ENCODE measurements around the gene ARL14EP. TPM values are rescaled to one million over a fixed set of nuclear protein-coding genes. Genes with fewer than 3 reads are reported as not detected.

The ARL14EP gene
- total RNA-seq, 1 experiment from 2014 or later: 22.1 TPM

DNA sequence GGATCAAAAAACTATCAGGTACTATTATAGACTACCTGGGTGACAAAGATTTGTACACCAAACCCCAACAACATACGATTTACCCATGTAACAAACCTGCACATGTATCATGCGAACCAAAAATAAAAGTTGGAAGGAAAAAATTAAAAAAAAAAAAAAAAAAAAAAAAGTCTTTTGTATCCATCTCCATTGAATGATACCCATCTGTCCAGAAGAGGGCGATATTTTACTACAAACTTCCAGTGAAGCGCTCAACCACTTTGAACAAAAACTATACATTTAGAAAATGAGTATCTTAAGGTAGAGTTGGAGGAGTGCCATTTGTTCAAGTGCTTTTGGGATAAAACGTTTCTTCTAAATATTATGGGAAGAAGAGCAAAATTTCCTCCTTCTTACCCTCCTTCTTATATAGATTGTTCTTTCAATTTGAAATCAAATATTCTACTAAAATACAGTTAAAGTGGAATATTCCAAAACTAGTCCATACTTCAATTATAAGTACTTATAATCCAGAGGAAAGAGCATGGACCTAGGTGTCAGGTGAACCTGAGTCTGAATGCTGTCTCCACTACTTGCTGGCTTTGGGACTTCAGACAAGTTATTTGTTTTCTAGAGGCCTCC lies 23.3 kb downstream of the ARL14EP start:
- CTCF ChIA-PET: no interaction called here
- peak; percentile 12 for DNase-seq (ENCODE audit: low read depth, low spot score)
- no TSS peak for BruUV-seq (replicated peaks)
- TF ChIP-seq, protein P1, sequence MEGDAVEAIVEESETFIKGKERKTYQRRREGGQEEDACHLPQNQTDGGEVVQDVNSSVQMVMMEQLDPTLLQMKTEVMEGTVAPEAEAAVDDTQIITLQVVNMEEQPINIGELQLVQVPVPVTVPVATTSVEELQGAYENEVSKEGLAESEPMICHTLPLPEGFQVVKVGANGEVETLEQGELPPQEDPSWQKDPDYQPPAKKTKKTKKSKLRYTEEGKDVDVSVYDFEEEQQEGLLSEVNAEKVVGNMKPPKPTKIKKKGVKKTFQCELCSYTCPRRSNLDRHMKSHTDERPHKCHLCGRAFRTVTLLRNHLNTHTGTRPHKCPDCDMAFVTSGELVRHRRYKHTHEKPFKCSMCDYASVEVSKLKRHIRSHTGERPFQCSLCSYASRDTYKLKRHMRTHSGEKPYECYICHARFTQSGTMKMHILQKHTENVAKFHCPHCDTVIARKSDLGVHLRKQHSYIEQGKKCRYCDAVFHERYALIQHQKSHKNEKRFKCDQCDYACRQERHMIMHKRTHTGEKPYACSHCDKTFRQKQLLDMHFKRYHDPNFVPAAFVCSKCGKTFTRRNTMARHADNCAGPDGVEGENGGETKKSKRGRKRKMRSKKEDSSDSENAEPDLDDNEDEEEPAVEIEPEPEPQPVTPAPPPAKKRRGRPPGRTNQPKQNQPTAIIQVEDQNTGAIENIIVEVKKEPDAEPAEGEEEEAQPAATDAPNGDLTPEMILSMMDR (IDR thresholded peaks at IDR 0.05): peak; percentile 60; the same call in 1 of the 2 replicates
- TF ChIP-seq, protein P2, sequence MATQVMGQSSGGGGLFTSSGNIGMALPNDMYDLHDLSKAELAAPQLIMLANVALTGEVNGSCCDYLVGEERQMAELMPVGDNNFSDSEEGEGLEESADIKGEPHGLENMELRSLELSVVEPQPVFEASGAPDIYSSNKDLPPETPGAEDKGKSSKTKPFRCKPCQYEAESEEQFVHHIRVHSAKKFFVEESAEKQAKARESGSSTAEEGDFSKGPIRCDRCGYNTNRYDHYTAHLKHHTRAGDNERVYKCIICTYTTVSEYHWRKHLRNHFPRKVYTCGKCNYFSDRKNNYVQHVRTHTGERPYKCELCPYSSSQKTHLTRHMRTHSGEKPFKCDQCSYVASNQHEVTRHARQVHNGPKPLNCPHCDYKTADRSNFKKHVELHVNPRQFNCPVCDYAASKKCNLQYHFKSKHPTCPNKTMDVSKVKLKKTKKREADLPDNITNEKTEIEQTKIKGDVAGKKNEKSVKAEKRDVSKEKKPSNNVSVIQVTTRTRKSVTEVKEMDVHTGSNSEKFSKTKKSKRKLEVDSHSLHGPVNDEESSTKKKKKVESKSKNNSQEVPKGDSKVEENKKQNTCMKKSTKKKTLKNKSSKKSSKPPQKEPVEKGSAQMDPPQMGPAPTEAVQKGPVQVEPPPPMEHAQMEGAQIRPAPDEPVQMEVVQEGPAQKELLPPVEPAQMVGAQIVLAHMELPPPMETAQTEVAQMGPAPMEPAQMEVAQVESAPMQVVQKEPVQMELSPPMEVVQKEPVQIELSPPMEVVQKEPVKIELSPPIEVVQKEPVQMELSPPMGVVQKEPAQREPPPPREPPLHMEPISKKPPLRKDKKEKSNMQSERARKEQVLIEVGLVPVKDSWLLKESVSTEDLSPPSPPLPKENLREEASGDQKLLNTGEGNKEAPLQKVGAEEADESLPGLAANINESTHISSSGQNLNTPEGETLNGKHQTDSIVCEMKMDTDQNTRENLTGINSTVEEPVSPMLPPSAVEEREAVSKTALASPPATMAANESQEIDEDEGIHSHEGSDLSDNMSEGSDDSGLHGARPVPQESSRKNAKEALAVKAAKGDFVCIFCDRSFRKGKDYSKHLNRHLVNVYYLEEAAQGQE (IDR thresholded peaks at IDR 0.05; ENCODE audit: insufficient read depth in 1 of 2, low read depth in 2 of 2, low read length in 1 of 2): no peak
- TF ChIP-seq POLR2AphosphoS5 (IDR thresholded peaks at IDR 0.05; ENCODE audit: low read depth, low read length): no peak
- in situ Hi-C loops (cut with HindIII; ENCODE audit: low pct_unique_long_range_greater_than_20kb, low sequenced_read_pairs): no loop called here
- Histone ChIP-seq H3K36me3 (ENCODE audit: control insufficient read depth, insufficient read depth, low read length) (no peaks in the 10 kb centered on the region), H3K4me1 (ENCODE audit: control insufficient read depth, insufficient read depth, low read length) (no peaks in the 10 kb centered on the region), H3K27ac (ENCODE audit: low read length) (no peak overlapping the region), H3K27me3 (ENCODE audit: control insufficient read depth, insufficient read depth, low read length) (no peaks in the 10 kb centered on the region), H3K4me3 (ENCODE audit: low read depth in 2 of 2, low read length in 2 of 2) (no peak overlapping the region), H3K9me3 (ENCODE audit: control insufficient read depth, insufficient read depth, low read depth, low read length) (no peaks in the 10 kb centered on the region)
- POLR2A ChIA-PET: no interaction called here
- intact Hi-C loops (cut with micrococcal nuclease; ENCODE audit: unreplicated experiment): loop anchor here (1.0 to 10.0 kb wide), 3 partner anchors 249 to 571 kb away; no protein-coding TSS in a partner anchor
- ATAC-seq: no peak

DNA sequence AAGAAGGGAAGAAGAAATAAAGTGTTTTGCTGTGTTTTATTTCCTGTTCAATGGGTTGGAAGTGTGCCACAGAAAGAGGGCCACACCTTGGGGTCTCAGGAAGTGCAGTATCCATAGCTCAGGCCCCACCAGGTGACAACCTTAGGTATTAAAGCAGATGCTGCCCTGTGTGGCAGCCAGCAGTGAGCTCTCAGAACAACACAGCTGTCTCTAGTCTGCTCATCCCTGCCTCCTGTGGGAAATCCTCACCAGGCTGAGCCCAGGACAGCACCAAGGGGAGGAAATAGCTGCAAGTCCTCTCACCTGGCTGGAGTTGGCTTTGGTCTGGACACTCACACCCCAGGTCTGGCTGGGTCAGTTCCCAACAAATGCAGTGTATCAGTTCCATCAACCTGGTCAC lies 25.1 kb downstream of the ARL14EP start:
- BruUV-seq (replicated peaks): no TSS peak
- in situ Hi-C loops (cut with HindIII; ENCODE audit: low pct_unique_long_range_greater_than_20kb, low sequenced_read_pairs) (no loop called here), intact Hi-C loops (cut with micrococcal nuclease; ENCODE audit: unreplicated experiment) (loop anchor here (10.0 kb wide), 1 partner anchor 247 kb away; no protein-coding TSS in a partner anchor)
- TF ChIP-seq, protein P2 (IDR thresholded peaks at IDR 0.05; ENCODE audit: insufficient read depth in 1 of 2, low read depth in 2 of 2, low read length in 1 of 2): no peak
- TF ChIP-seq, protein P1 (IDR thresholded peaks at IDR 0.05): no peak
- no peak for TF ChIP-seq POLR2AphosphoS5 (IDR thresholded peaks at IDR 0.05; ENCODE audit: low read depth, low read length)
- no peak for TF ChIP-seq SIN3A (IDR thresholded peaks at IDR 0.05; ENCODE audit: borderline replicate concordance, insufficient read depth, low read depth, low read length)
- no peak for TF ChIP-seq TCF7L2 (IDR thresholded peaks at IDR 0.05; ENCODE audit: low read depth, low read length)
- ChIA-PET CTCF (no interaction called here), POLR2A (no interaction called here)
- DNase-seq (ENCODE audit: low read depth, low spot score) (no peak), ATAC-seq (no peak)
- H3K4me3 ChIP-seq (ENCODE audit: low read depth in 2 of 2, low read length in 2 of 2): no peak overlapping the region
- H3K4me1 ChIP-seq (ENCODE audit: control insufficient read depth, insufficient read depth, low read length): no peaks in the 10 kb centered on the region
- H3K27me3 ChIP-seq (ENCODE audit: control insufficient read depth, insufficient read depth, low read length): no peaks in the 10 kb centered on the region
- no peak overlapping the region for H3K27ac ChIP-seq (ENCODE audit: low read length)
- H3K36me3 ChIP-seq (ENCODE audit: control insufficient read depth, insufficient read depth, low read length): no peaks in the 10 kb centered on the region
- no peaks in the 10 kb centered on the region for H3K9me3 ChIP-seq (ENCODE audit: control insufficient read depth, insufficient read depth, low read depth, low read length)

Data from Panc1 (cell line).